Keratinocyte (primary cell): ENCODE data around the gene GPC5.

Experiments used
- EZH2 ChIP-seq: IDR thresholded peaks from one replicate; pipeline ENCODE4 v1.6.1; 2012; ENCODE audit warnings: inconsistent platforms, mild to moderate bottlenecking, low read length, moderate library complexity
- TF ChIP-seq, protein P1 (sequence below), 3 experiments: IDR thresholded peaks in 1 of 3; conservative IDR thresholded peaks in 1 of 3; optimal IDR thresholded peaks in 1 of 3; 2 replicates in 2 of 3; 3 replicates in 1 of 3; pipeline versions ENCODE3 to v1.5.1; 2011; ENCODE audit warnings: low read length in 3 of 3, mild to moderate bottlenecking in 3 of 3, moderate library complexity in 2 of 3, control low read depth in 1 of 3, inconsistent platforms in 1 of 3; ENCODE audit not compliant: insufficient read depth in 2 of 3; ENCODE audit errors: extremely low read depth in 1 of 3

DNA sequence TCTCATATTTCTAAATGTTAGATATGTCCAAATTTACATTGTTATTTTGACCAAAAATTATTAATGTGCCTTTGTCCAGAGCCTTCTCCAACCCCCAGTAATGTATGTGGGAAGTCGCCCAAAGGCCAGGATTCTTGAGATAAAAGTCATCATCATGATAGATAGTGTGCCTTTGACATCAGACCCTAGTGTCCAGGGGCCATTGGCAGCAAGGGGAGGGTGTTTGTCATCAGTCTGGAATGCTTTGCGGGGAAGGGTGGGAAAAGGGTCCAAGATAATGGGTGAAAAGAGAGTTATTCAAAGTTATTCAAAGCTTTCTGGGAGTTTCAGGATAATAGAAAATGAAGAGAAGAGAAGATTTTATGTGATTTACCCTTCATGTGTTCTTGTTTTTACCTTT, 918.6 kb downstream of the GPC5 start:
- TF ChIP-seq, protein P1, sequence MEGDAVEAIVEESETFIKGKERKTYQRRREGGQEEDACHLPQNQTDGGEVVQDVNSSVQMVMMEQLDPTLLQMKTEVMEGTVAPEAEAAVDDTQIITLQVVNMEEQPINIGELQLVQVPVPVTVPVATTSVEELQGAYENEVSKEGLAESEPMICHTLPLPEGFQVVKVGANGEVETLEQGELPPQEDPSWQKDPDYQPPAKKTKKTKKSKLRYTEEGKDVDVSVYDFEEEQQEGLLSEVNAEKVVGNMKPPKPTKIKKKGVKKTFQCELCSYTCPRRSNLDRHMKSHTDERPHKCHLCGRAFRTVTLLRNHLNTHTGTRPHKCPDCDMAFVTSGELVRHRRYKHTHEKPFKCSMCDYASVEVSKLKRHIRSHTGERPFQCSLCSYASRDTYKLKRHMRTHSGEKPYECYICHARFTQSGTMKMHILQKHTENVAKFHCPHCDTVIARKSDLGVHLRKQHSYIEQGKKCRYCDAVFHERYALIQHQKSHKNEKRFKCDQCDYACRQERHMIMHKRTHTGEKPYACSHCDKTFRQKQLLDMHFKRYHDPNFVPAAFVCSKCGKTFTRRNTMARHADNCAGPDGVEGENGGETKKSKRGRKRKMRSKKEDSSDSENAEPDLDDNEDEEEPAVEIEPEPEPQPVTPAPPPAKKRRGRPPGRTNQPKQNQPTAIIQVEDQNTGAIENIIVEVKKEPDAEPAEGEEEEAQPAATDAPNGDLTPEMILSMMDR (optimal IDR thresholded peaks at IDR 0.05 in 1 of 3, IDR thresholded peaks at IDR 0.05 in 1 of 3, conservative IDR thresholded peaks at IDR 0.05 in 1 of 3; ENCODE audit: extremely low read depth in 1 of 3, insufficient read depth in 2 of 3, low read length in 3 of 3), result no peak
- TF ChIP-seq EZH2, result no peak
